ENCODE measurements around the gene TNK1.

DNA sequence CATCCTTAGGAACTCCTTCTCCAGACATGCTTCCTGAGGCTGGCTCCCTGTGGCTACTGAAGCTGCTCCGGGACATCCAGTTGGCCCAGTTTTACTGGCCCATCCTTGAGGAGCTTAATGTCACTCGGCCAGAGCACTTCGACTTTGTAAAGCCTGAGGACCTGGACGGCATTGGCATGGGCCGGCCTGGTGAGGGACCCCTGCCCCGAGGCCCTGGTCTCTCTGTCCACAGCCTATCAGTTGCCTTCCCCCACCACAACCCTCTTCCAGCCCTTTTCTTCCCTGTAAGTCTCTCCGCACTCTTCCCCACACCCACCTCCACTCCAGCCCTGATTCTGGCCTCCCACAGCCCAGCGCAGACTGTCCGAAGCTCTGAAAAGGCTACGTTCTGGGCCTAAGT is 2.0 kb downstream of the TNK1 start:
- TF ChIP-seq, protein P1, sequence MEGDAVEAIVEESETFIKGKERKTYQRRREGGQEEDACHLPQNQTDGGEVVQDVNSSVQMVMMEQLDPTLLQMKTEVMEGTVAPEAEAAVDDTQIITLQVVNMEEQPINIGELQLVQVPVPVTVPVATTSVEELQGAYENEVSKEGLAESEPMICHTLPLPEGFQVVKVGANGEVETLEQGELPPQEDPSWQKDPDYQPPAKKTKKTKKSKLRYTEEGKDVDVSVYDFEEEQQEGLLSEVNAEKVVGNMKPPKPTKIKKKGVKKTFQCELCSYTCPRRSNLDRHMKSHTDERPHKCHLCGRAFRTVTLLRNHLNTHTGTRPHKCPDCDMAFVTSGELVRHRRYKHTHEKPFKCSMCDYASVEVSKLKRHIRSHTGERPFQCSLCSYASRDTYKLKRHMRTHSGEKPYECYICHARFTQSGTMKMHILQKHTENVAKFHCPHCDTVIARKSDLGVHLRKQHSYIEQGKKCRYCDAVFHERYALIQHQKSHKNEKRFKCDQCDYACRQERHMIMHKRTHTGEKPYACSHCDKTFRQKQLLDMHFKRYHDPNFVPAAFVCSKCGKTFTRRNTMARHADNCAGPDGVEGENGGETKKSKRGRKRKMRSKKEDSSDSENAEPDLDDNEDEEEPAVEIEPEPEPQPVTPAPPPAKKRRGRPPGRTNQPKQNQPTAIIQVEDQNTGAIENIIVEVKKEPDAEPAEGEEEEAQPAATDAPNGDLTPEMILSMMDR (IDR thresholded peaks at IDR 0.05; ENCODE audit: low read depth, low read length) = no peak
- TF ChIP-seq MYC (IDR thresholded peaks at IDR 0.05; ENCODE audit: low read depth, low read length) (no peak), POLR2A (IDR thresholded peaks at IDR 0.05; ENCODE audit: extremely low read depth, insufficient read length) (no peak)

Data from NB4 (cell line).